GM23338 (cell line): ENCODE results near the gene LOXHD1. TPM values are rescaled to one million over a fixed set of nuclear protein-coding genes. Genes with fewer than 3 reads are reported as not detected.

Source experiments
- ATAC-seq: fragments of 200-7000 bp; cut with Tn5 transposase; 3 replicates; pipeline ENCODE4 v1.9.1; 2020
- DNase-seq: peaks from one replicate; pipeline ENCODE4 v3.0.0-alpha.2; 2015; ENCODE audit warnings: low spot score
- H2AFZ ChIP-seq: fragments of 200-600 bp; sonication (generic); 2 replicates; pipeline ENCODE4 v1.8.0; 2016; ENCODE audit warnings: antibody characterized with exemption, mild to moderate bottlenecking, moderate library complexity
- H3F3A ChIP-seq: fragments of 200-600 bp; sonication (generic); replicated peaks from 2 replicates; pipeline ENCODE4 v1.8.0; 2017; ENCODE audit warnings: antibody characterized with exemption, mixed run types, low read depth
- H3K27ac ChIP-seq: fragments of 200-600 bp; sonication (generic); 2 replicates; pipeline ENCODE4 v1.6.1; 2016; ENCODE audit warnings: low read depth
- H3K27me3 ChIP-seq: fragments of 200-600 bp; sonication (generic); 2 replicates; pipeline ENCODE4 v1.8.0; 2016; ENCODE audit warnings: mild to moderate bottlenecking, mixed run types, moderate library complexity; ENCODE audit not compliant: insufficient read depth
- H3K36me3 ChIP-seq: fragments of 200-600 bp; sonication (generic); 2 replicates; pipeline ENCODE4 v1.8.0; 2016; ENCODE audit warnings: mild to moderate bottlenecking; ENCODE audit not compliant: insufficient read depth
- H3K4me1 ChIP-seq: fragments of 200-600 bp; sonication (generic); 2 replicates; pipeline ENCODE4 v1.8.0; 2016; ENCODE audit warnings: mild to moderate bottlenecking, moderate library complexity; ENCODE audit not compliant: insufficient read depth
- H3K4me2 ChIP-seq: fragments of 200-600 bp; sonication (generic); 2 replicates; pipeline ENCODE4 v1.7.1; 2017; ENCODE audit warnings: mixed run types
- H3K4me3 ChIP-seq: fragments of 200-600 bp; sonication (generic); 2 replicates; pipeline ENCODE4 v1.6.1; 2016; ENCODE audit warnings: mixed run types
- H3K79me2 ChIP-seq: fragments of 200-600 bp; sonication (generic); replicated peaks from 2 replicates; pipeline ENCODE4 v1.8.0; 2017; ENCODE audit warnings: mild to moderate bottlenecking; ENCODE audit not compliant: insufficient read depth
- H3K9me2 ChIP-seq: fragments of 200-600 bp; sonication (generic); 2 replicates; pipeline ENCODE4 v1.8.0; 2017; ENCODE audit not compliant: insufficient read depth
- H4K20me1 ChIP-seq: fragments of 200-600 bp; sonication (generic); replicated peaks from 2 replicates; pipeline ENCODE4 v1.8.0; 2017; ENCODE audit warnings: mild to moderate bottlenecking; ENCODE audit not compliant: insufficient read depth
- H3K27ac Mint-ChIP-seq: 2 replicates; pipeline ENCODE4 v1.8.0; 2020; ENCODE audit warnings: inconsistent platforms, mild to moderate bottlenecking, moderate library complexity, mixed read lengths
- H3K27me3 Mint-ChIP-seq: 3 replicates; pipeline ENCODE4 v1.8.0; 2022; ENCODE audit warnings: low read depth, mild to moderate bottlenecking, moderate library complexity, mixed read lengths, inconsistent platforms; ENCODE audit not compliant: insufficient read depth, poor library complexity
- H3K36me3 Mint-ChIP-seq: 3 replicates; pipeline ENCODE4 v1.8.0; 2021; ENCODE audit warnings: low read depth, mild to moderate bottlenecking, inconsistent platforms, moderate library complexity, mixed read lengths
- H3K4me1 Mint-ChIP-seq: 3 replicates; pipeline ENCODE4 v1.8.0; 2020; ENCODE audit warnings: mild to moderate bottlenecking, inconsistent platforms, mixed read lengths
- H3K4me3 Mint-ChIP-seq: 3 replicates; pipeline ENCODE4 v1.8.0; 2021; ENCODE audit warnings: moderate library complexity, mild to moderate bottlenecking, inconsistent platforms, mixed read lengths
- H3K9me3 Mint-ChIP-seq: 3 replicates; pipeline ENCODE4 v1.8.0; 2020; ENCODE audit warnings: moderate library complexity, mild to moderate bottlenecking, inconsistent platforms, mixed read lengths
- CREB1 ChIP-seq: fragments of 250-450 bp; sonication (Bioruptor Pico); IDR thresholded peaks from 2 replicates; pipeline ENCODE4 v1.5.0; 2020; ENCODE audit warnings: low read depth, mild to moderate bottlenecking, moderate library complexity
- NANOG ChIP-seq: IDR thresholded peaks from 2 replicates; pipeline ENCODE4 v1.6.1; 2016; ENCODE audit warnings: antibody characterized with exemption, borderline replicate concordance
- POLR2AphosphoS5 ChIP-seq: IDR thresholded peaks from 2 replicates; pipeline ENCODE4 v1.6.1; 2016; ENCODE audit warnings: antibody characterized with exemption, low read depth
- STAT1 ChIP-seq: IDR thresholded peaks from one replicate; pipeline ENCODE4 v1.6.1; 2016; ENCODE audit warnings: antibody characterized with exemption; ENCODE audit not compliant: unreplicated experiment
- ZNF331 ChIP-seq: fragments of 250-450 bp; sonication (Bioruptor Pico); IDR thresholded peaks from 2 replicates; pipeline ENCODE4 v1.5.0; 2020; ENCODE audit warnings: low read depth, mild to moderate bottlenecking, moderate library complexity
- polyA plus RNA-seq: library from polyadenylated mRNA; unstranded; fragments of >200 nt; fragmentation: Nextera tagmentation; extraction: Ambion mirVana; gene quantifications from 2 replicates; pipeline ENCODE4 v1.2.1, GENCODE V29; 2016
- total RNA-seq: library from RNA; depleted of rRNA; stranded (reverse); fragments of >200 nt; shearing (Covaris generic); gene quantifications from 2 replicates; pipeline ENCODE4 v1.2.3, GENCODE V29; 2014
- TF ChIP-seq, protein P1 (sequence below), 2 experiments: fragments of 200-600 bp in 1 of 2; sonication (generic) in 1 of 2; conservative IDR thresholded peaks; 2 replicates each; pipeline versions ENCODE4 v1.5.1 to v1.6.1; 2016 to 2017; ENCODE audit warnings: antibody characterized with exemption in 2 of 2, low read depth in 2 of 2, mild to moderate bottlenecking in 2 of 2, moderate library complexity in 1 of 2
- TF ChIP-seq, protein P2 (sequence below): IDR thresholded peaks from 2 replicates; pipeline ENCODE4 v1.6.1; 2016; ENCODE audit warnings: antibody characterized with exemption

Gene LOXHD1
- total and polyA plus RNA-seq, 2 experiments from 2014 or later: 0.17 TPM; not detected in 1

GRCh38 chr18:46700066-46700824 lies 43.2 kb upstream of the LOXHD1 start:
- no peak overlapping the region for H3K4me2 ChIP-seq
- TF ChIP-seq NANOG: no peak
- no peak for TF ChIP-seq STAT1
- TF ChIP-seq POLR2AphosphoS5: no peak
- TF ChIP-seq, protein P1, sequence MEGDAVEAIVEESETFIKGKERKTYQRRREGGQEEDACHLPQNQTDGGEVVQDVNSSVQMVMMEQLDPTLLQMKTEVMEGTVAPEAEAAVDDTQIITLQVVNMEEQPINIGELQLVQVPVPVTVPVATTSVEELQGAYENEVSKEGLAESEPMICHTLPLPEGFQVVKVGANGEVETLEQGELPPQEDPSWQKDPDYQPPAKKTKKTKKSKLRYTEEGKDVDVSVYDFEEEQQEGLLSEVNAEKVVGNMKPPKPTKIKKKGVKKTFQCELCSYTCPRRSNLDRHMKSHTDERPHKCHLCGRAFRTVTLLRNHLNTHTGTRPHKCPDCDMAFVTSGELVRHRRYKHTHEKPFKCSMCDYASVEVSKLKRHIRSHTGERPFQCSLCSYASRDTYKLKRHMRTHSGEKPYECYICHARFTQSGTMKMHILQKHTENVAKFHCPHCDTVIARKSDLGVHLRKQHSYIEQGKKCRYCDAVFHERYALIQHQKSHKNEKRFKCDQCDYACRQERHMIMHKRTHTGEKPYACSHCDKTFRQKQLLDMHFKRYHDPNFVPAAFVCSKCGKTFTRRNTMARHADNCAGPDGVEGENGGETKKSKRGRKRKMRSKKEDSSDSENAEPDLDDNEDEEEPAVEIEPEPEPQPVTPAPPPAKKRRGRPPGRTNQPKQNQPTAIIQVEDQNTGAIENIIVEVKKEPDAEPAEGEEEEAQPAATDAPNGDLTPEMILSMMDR (conservative IDR thresholded peaks at IDR 0.05; ENCODE audit: low read depth in 2 of 2): no peak
- TF ChIP-seq ZNF331 (CRISPR knock-in tag): no peak
- no peak overlapping the region for H3K4me3 Mint-ChIP-seq
- H3K36me3 ChIP-seq: no peaks in the 10 kb centered on the region
- H3K4me1 Mint-ChIP-seq: peaks cover 5% of the 10 kb centered on the region
- H3K4me3 ChIP-seq: no peak overlapping the region
- no peaks in the 10 kb centered on the region for H3F3A ChIP-seq
- no peaks in the 10 kb centered on the region for H3K4me1 ChIP-seq
- ATAC-seq (no peak), DNase-seq (no peak)
- H3K79me2 ChIP-seq: no peaks in the 10 kb centered on the region
- peaks cover 2% of the 10 kb centered on the region; the same call in 2 of the 3 replicates for H3K9me3 Mint-ChIP-seq
- no peaks in the 10 kb centered on the region for H3K27me3 ChIP-seq
- no peak overlapping the region for H3K27ac ChIP-seq
- no peaks in the 10 kb centered on the region for H3K9me2 ChIP-seq
- H3K36me3 Mint-ChIP-seq: no peaks in the 10 kb centered on the region
- H2AFZ ChIP-seq: no peak overlapping the region
- peaks cover 6% of the 10 kb centered on the region for H3K27me3 Mint-ChIP-seq
- no peak overlapping the region for H3K27ac Mint-ChIP-seq
- H4K20me1 ChIP-seq: no peaks in the 10 kb centered on the region

DNA sequence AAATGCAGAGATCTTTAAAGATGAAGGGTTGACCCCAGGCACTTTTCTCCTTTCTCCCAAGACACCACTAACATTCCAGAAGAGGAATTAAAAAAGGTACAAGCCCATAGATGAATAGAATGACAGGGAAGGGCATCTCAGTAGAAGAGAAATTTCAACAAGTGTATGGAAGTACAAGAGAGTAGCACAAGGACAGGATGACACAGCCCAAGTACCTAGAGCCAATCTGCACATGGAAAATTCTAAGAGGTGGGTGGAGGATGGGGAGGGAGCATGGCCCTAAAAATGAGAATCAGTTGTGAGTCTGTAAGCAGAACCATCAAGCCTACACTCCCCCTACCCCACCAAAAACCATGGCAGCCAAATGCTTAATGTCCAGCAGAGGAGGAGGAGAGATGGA lies 39.7 kb upstream of the LOXHD1 start:
- Histone ChIP-seq H3K4me1 (peaks cover 8% of the 10 kb centered on the region; the same call in 1 of the 2 replicates), H3K4me3 (no peak overlapping the region), H2AFZ (no peak overlapping the region), H3K9me2 (no peaks in the 10 kb centered on the region), H3K36me3 (no peaks in the 10 kb centered on the region), H3K27ac (no peak overlapping the region), H3F3A (no peaks in the 10 kb centered on the region), H3K4me2 (no peak overlapping the region), H3K27me3 (no peaks in the 10 kb centered on the region), H3K79me2 (no peaks in the 10 kb centered on the region), H4K20me1 (no peaks in the 10 kb centered on the region)
- no peaks in the 10 kb centered on the region for H3K36me3 Mint-ChIP-seq
- H3K9me3 Mint-ChIP-seq: peaks cover 2% of the 10 kb centered on the region; the same call in 2 of the 3 replicates
- H3K4me3 Mint-ChIP-seq: no peak overlapping the region
- H3K27me3 Mint-ChIP-seq: peaks cover 9% of the 10 kb centered on the region
- ATAC-seq (no peak), DNase-seq (no peak)
- TF ChIP-seq NANOG (no peak), CREB1 (CRISPR knock-in tag) (no peak)
- TF ChIP-seq, protein P1 (conservative IDR thresholded peaks at IDR 0.05; ENCODE audit: low read depth in 2 of 2): no peak
- TF ChIP-seq, protein P2, sequence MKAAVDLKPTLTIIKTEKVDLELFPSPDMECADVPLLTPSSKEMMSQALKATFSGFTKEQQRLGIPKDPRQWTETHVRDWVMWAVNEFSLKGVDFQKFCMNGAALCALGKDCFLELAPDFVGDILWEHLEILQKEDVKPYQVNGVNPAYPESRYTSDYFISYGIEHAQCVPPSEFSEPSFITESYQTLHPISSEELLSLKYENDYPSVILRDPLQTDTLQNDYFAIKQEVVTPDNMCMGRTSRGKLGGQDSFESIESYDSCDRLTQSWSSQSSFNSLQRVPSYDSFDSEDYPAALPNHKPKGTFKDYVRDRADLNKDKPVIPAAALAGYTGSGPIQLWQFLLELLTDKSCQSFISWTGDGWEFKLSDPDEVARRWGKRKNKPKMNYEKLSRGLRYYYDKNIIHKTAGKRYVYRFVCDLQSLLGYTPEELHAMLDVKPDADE: no peak
- no peak overlapping the region for H3K27ac Mint-ChIP-seq
- H3K4me1 Mint-ChIP-seq: peaks cover 22% of the 10 kb centered on the region
